ENCODE results near the gene PRSS53.

DNA sequence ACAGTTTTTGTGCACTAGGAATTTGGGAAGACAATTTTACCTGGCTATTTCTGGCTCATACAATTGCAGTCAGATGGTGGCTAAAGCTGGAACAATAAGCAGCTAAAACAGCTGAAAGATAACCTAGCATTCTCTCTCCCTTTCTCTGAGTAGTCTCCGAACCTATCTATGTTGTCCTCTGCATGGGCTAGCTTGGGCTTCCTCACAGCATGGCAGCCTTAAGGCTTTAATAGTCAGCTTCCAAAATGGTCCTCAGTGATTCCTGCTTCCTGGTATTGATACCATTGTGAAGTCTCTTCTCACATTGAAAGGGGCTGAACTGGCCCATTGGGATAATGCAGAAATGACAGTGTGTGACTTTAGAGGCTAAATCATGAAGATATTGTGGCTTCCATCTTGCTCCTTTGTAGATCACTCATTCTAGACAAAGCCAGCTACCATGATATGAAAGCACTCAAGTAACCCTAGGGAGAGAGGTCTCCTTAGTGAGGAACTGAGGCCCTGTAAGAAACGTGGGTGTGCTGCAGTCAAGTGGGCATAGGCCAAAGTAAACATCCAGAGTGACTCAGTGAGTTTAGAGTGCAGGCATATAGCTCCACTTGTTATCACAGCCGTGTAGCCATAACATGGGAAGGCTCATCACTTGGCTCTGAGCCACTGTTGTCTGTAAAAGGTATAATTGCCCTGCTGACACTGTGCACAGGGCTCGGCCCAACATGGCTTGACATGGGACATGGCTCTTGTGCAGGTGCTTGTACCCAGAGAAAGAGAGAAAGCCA lies 11.3 kb upstream of the PRSS53 start:
- TF ChIP-seq POLR2A (IDR thresholded peaks at IDR 0.05) (no peak), POLR2AphosphoS5 (IDR thresholded peaks at IDR 0.05) (no peak), EP300 (IDR thresholded peaks at IDR 0.05) (no peak)
- TF ChIP-seq, protein P1, sequence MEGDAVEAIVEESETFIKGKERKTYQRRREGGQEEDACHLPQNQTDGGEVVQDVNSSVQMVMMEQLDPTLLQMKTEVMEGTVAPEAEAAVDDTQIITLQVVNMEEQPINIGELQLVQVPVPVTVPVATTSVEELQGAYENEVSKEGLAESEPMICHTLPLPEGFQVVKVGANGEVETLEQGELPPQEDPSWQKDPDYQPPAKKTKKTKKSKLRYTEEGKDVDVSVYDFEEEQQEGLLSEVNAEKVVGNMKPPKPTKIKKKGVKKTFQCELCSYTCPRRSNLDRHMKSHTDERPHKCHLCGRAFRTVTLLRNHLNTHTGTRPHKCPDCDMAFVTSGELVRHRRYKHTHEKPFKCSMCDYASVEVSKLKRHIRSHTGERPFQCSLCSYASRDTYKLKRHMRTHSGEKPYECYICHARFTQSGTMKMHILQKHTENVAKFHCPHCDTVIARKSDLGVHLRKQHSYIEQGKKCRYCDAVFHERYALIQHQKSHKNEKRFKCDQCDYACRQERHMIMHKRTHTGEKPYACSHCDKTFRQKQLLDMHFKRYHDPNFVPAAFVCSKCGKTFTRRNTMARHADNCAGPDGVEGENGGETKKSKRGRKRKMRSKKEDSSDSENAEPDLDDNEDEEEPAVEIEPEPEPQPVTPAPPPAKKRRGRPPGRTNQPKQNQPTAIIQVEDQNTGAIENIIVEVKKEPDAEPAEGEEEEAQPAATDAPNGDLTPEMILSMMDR (IDR thresholded peaks at IDR 0.05): no peak

Data from upper lobe of left lung (tissue), 4 donors.